Measurements from ENCODE around the gene ASIC4.

GRCh38 chr2:219576505-219577388 is 62.5 kb downstream of the ASIC4 start:
- no peak for TF ChIP-seq CTCF (IDR thresholded peaks at IDR 0.05)
- no peak for TF ChIP-seq EMX1 (CRISPR knock-in tag; IDR thresholded peaks at IDR 0.05)
- TF ChIP-seq ZNF232 (CRISPR knock-in tag; IDR thresholded peaks at IDR 0.05), result peak; percentile 34; the same call in 1 of the 2 replicates
- TF ChIP-seq, protein P1, sequence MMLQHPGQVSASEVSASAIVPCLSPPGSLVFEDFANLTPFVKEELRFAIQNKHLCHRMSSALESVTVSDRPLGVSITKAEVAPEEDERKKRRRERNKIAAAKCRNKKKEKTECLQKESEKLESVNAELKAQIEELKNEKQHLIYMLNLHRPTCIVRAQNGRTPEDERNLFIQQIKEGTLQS (CRISPR knock-in tag; conservative IDR thresholded peaks at IDR 0.05), result no peak
- TF ChIP-seq NR2C2 (CRISPR knock-in tag; IDR thresholded peaks at IDR 0.05), result no peak
- TF ChIP-seq HMGA2 (CRISPR knock-in tag; IDR thresholded peaks at IDR 0.05), result no peak
- TF ChIP-seq, protein P2, sequence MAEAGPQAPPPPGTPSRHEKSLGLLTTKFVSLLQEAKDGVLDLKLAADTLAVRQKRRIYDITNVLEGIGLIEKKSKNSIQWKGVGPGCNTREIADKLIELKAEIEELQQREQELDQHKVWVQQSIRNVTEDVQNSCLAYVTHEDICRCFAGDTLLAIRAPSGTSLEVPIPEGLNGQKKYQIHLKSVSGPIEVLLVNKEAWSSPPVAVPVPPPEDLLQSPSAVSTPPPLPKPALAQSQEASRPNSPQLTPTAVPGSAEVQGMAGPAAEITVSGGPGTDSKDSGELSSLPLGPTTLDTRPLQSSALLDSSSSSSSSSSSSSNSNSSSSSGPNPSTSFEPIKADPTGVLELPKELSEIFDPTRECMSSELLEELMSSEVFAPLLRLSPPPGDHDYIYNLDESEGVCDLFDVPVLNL (CRISPR knock-in tag; IDR thresholded peaks at IDR 0.05; ENCODE audit: borderline replicate concordance, low read depth), result no peak
- TF ChIP-seq ZNF121 (CRISPR knock-in tag; IDR thresholded peaks at IDR 0.05), result no peak
- TF ChIP-seq, protein P3, sequence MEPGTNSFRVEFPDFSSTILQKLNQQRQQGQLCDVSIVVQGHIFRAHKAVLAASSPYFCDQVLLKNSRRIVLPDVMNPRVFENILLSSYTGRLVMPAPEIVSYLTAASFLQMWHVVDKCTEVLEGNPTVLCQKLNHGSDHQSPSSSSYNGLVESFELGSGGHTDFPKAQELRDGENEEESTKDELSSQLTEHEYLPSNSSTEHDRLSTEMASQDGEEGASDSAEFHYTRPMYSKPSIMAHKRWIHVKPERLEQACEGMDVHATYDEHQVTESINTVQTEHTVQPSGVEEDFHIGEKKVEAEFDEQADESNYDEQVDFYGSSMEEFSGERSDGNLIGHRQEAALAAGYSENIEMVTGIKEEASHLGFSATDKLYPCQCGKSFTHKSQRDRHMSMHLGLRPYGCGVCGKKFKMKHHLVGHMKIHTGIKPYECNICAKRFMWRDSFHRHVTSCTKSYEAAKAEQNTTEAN (CRISPR knock-in tag; IDR thresholded peaks at IDR 0.05), result no peak
- TF ChIP-seq CBFB (CRISPR knock-in tag; IDR thresholded peaks at IDR 0.05; ENCODE audit: low read depth), result no peak
- no peak for TF ChIP-seq STAT6 (CRISPR knock-in tag; conservative IDR thresholded peaks at IDR 0.05; ENCODE audit: low read depth)
- TF ChIP-seq, protein P4, sequence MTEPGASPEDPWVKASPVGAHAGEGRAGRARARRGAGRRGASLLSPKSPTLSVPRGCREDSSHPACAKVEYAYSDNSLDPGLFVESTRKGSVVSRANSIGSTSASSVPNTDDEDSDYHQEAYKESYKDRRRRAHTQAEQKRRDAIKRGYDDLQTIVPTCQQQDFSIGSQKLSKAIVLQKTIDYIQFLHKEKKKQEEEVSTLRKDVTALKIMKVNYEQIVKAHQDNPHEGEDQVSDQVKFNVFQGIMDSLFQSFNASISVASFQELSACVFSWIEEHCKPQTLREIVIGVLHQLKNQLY (CRISPR knock-in tag; IDR thresholded peaks at IDR 0.05), result no peak
- TF ChIP-seq CREB1 (CRISPR knock-in tag; IDR thresholded peaks at IDR 0.05), result no peak

Measured in WTC11 (cell line).